Activated CD8-positive, alpha-beta memory T cell treated with anti-CD3 and anti-CD28 coated beads for 36 hours (primary cell): ENCODE results near the gene FAF1. TPM values are rescaled to one million over a fixed set of nuclear protein-coding genes. Genes with fewer than 3 reads are reported as not detected.

ENCODE experiments used
- total RNA-seq, 2 experiments: library from RNA; stranded (reverse); gene quantifications; one replicate each; pipeline ENCODE4 v1.2.3, GENCODE V29; 2021

Gene FAF1
- total RNA-seq, 2 experiments from 2014 or later, result 79.7 to 86.4 TPM

Other genes starting within 250 kb of the FAF1 start
- 10 to 100 TPM in 1 of 2 experiments, 1 to 10 TPM in 1; 8.9 to 10.6 TPM for gene CDKN2C, start 10.0 kb upstream of the FAF1 start, total RNA-seq
- not detected for gene C1orf185, start 142.0 kb upstream of the FAF1 start, total RNA-seq